Measurements from ENCODE around the gene WDR5. TPM values are rescaled to one million over a fixed set of nuclear protein-coding genes. Genes with fewer than 3 reads are reported as not detected.

The WDR5 gene
- total and polyA plus RNA-seq, 3 donors from 2014 or later = 52.4 to 91.4 (median 54.9) TPM

DNA sequence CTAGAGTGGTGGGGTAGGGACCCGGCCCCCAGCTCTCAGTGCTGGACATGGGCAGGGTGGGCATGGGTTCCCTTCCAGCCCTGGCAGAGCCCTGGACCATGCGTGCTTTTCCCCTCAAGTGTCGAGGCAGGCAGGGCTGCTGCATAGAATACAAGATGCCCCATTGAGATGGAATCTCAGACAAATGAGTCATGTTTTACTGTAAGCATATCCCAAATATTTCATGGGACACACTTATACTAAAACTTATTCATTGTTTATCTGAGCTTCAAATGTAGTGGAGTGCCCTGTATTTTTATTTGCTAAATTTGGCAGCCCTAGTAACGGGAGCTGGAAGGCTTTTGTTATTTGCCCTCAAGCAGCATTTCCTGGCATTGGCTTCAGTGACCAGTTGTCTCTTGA lies 31.6 kb downstream of the WDR5 start:
- H3K36me3 ChIP-seq (ENCODE audit: low read depth, missing control alignments) = no peaks in the 10 kb centered on the region
- no peaks in the 10 kb centered on the region for H3K27me3 ChIP-seq
- no peaks in the 10 kb centered on the region for H3K9me3 ChIP-seq
- DNase-seq = no peak
- TF ChIP-seq POLR2A (IDR thresholded peaks at IDR 0.05) (no peak), CTCF (IDR thresholded peaks at IDR 0.05) (no peak)
- intact Hi-C loops (cut with DNase I; ENCODE audit: low total_unique reads) = no loop called here
- no peak overlapping the region for H3K27ac ChIP-seq
- no peak overlapping the region for H3K4me3 ChIP-seq
- peaks cover 8% of the 10 kb centered on the region for H3K4me1 ChIP-seq
- WGBS, 2 donors = 83 to 90% methylated on average over 4 of the region's 4 CpGs

DNA sequence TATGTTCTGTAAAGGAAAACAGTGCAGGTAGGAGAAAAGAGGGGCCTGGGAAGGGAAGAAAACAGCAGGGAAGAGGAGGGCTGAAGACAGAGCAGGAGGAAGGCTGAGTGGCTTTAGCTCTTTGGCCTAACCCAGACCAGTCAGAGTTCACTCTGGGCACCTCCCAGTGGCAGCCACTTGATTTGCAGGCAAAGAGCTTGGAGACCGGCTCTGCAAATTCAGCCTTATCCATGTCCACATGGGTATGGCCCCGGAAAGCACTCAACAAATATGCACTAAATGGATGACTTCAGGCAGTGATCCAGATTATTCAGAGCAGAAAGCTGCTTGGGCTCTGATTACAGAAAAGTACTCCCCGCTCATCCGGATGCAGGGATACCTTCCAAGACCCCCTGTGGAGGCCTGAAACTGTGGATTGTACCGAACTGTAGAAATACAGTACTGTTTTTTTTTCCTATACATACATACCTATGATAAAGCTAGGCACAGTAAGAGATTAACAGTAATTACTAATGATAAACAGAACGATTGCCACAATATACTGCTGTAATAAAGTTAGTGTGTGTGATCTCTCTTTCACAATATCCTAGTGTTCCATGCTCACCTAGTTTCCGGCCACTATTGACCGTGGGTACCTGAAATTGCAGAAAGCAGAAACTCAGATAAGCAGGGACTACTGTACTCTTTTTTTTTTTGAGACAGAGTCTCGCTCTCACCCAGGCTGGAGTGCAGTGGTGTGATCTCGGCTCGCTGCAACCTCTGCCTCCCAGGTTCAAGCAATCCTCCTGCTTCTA lies 33.1 kb downstream of the WDR5 start:
- H3K4me3 ChIP-seq = no peak overlapping the region
- intact Hi-C loops (cut with DNase I; ENCODE audit: low total_unique reads) = no loop called here
- TF ChIP-seq CTCF (IDR thresholded peaks at IDR 0.05) (no peak), POLR2A (IDR thresholded peaks at IDR 0.05) (no peak)

DNA sequence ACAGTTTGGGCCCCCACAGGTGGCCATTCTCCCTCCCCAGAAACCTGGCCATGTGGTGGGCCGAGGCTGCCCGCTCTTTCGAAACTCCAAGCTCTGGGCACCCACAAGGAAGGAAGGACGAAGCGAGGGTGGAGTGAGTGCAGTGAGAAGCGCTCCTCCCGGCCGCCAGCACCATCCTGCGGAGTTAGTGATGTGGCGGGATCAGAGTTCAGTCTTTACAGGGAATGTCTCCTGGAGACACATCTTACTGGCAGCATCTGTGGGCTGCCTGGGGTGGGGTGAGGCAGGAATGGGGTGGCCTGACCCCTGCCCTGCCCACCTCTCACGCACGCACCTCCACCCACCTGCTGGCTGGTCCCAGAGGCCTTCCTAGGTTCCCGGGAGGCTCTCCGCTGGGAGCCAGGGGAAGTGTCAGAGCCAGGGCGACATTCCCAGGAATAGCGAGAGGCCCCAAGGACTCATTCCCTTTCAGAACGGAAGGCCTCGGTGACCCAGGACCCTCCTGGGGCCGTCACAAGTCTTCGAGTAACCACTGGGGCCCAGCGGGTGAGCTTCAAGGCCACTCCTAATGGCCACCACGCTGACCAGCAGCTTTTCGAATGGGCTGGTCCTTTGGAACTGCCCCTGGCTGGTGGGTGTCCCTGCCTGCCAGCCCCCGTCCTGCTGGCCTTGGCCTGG lies 34.0 kb downstream of the WDR5 start:
- no peak for DNase-seq
- WGBS, 2 donors = 71 to 74% methylated on average over 16 to 23 of the region's 24 CpGs

More for the DNA sequence above, 33.1 kb downstream of the WDR5 start:
- H3K27ac ChIP-seq = no peak overlapping the region
- no peaks in the 10 kb centered on the region for H3K9me3 ChIP-seq
- 92 to 94% methylated on average over 11 of the region's 11 CpGs for WGBS, 2 donors
- no peaks in the 10 kb centered on the region for H3K36me3 ChIP-seq (ENCODE audit: low read depth, missing control alignments)
- H3K27me3 ChIP-seq = no peaks in the 10 kb centered on the region
- DNase-seq = no peak
- peaks cover 11% of the 10 kb centered on the region for H3K4me1 ChIP-seq

GRCh38 chr9:134170532-134171315 lies 34.8 kb downstream of the WDR5 start:
- 45 to 50% methylated on average over 11 to 16 of the region's 17 CpGs for WGBS, 2 donors
- no peaks in the 10 kb centered on the region for H3K36me3 ChIP-seq (ENCODE audit: low read depth, missing control alignments)
- H3K9me3 ChIP-seq = no peaks in the 10 kb centered on the region
- H3K4me3 ChIP-seq = no peak overlapping the region
- intact Hi-C loops (cut with DNase I; ENCODE audit: low total_unique reads) = loop anchor here (1.0 kb wide), 1 partner anchor 273 kb away; no protein-coding TSS in a partner anchor
- no peaks in the 10 kb centered on the region for H3K27me3 ChIP-seq
- peaks cover 22% of the 10 kb centered on the region for H3K4me1 ChIP-seq
- DNase-seq = no peak
- no peak for TF ChIP-seq POLR2A (IDR thresholded peaks at IDR 0.05)
- H3K27ac ChIP-seq = no peak overlapping the region

More for the DNA sequence above, 34.0 kb downstream of the WDR5 start:
- Histone ChIP-seq H3K4me1 (peaks cover 14% of the 10 kb centered on the region), H3K27ac (no peak overlapping the region), H3K9me3 (no peaks in the 10 kb centered on the region), H3K36me3 (ENCODE audit: low read depth, missing control alignments) (no peaks in the 10 kb centered on the region), H3K27me3 (no peaks in the 10 kb centered on the region), H3K4me3 (no peak overlapping the region)
- TF ChIP-seq POLR2A (IDR thresholded peaks at IDR 0.05) (no peak), CTCF (IDR thresholded peaks at IDR 0.05) (no peak)
- intact Hi-C loops (cut with DNase I; ENCODE audit: low total_unique reads) = loop anchor here (1.0 kb wide), 1 partner anchor 273 kb away; no protein-coding TSS in a partner anchor

Data from testis (tissue), 3 donors.